Urinary bladder (tissue), 4 donors: Measurements from ENCODE around the gene AKR7A3. TPM values are rescaled to one million over a fixed set of nuclear protein-coding genes. Genes with fewer than 3 reads are reported as not detected.
"Not testable (repeated sequence)": the region's sequence is repeated elsewhere in the genome, so short reads cannot be mapped to it uniquely, and the experiment has no call there.

Source experiments
- DNase-seq: peaks from one replicate; pipeline ENCODE4 v3.0.0-alpha.2; 2015; ENCODE audit errors: extremely low spot score
- H3K27ac ChIP-seq: one replicate; pipeline ENCODE4 v1.5.1; 2013; ENCODE audit warnings: low read depth, mild to moderate bottlenecking, moderate library complexity
- H3K36me3 ChIP-seq: one replicate; pipeline ENCODE4 v1.6.1; 2013; ENCODE audit warnings: mild to moderate bottlenecking, moderate library complexity; ENCODE audit not compliant: insufficient read depth
- H3K4me1 ChIP-seq: one replicate; pipeline ENCODE4 v1.6.1; 2013; ENCODE audit warnings: mild to moderate bottlenecking, moderate library complexity; ENCODE audit not compliant: insufficient read depth
- H3K4me3 ChIP-seq: one replicate; pipeline ENCODE4 v1.5.1; 2013; ENCODE audit warnings: low read depth, low read length
- WGBS: extraction: QIAGEN DNeasy Blood & Tissue Kit; methylation state at CpG from one replicate; pipeline ENCODE4 v1.1.7; 2013; 5-methylcytosine and 5-hydroxymethylcytosine counted together
- polyA plus RNA-seq: library from polyadenylated mRNA; stranded (reverse); fragments of 200-250 nt; gene quantifications from one replicate; pipeline ENCODE4 v1.2.3, GENCODE V29; 2013
- total RNA-seq: library from RNA; depleted of rRNA; stranded (reverse); fragments of >200 nt; gene quantifications from one replicate; pipeline ENCODE4 v1.2.3, GENCODE V29; 2014
- donor health status: healthy with polysubstance abuse.
- donor health status: healthy.

Gene AKR7A3
- total and polyA plus RNA-seq, 2 donors = 0.53 to 0.61 TPM

DNA sequence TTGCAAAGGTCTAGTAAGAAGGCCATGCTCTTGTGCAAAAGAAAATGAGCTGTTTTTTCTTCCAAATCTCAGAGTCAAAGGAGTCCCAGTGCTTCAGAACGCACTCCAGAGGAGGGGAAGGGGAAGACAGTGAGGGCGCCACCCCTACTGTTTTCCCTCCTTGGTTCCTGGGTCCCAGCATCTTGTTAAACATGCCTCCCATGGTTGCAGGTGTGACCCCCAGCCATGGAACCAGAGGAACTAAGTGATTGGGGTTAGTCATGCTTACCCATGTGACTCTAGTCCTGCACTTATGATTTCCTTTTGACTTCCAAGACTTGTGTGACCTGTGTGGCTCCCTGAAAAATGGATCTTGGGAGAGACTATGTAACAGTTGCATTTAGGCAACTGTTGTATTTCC, 6.1 kb upstream of the AKR7A3 start:
- Histone ChIP-seq H3K27ac (no peak overlapping the region), H3K4me1 (no peaks in the 10 kb centered on the region), H3K36me3 (no peaks in the 10 kb centered on the region), H3K4me3 (no peak overlapping the region)
- DNase-seq = no peak
- WGBS = 74% methylated on average over 2 of the region's 2 CpGs

DNA sequence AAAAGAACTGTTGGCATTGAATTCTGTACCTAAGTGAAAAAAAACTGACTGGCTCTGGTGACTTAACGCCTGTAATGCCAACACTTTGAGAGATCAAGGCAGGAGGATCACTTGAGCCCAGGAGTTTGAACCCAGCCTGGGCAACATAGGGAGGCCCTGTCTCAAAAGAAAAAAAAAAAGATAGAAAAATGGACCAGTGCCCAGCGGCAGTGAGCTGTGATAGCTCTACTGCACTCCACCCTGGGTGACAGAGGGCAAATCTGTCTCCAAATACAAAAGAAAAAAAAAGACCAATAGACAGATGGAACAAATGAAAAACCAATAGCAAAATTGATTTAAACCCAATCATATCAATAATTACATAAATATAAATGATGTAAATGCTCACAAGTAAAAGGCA, 674 bp upstream of the AKR7A3 start:
- H3K27ac ChIP-seq = no peak overlapping the region
- 56% methylated on average over 2 of the region's 2 CpGs for WGBS
- H3K36me3 ChIP-seq = no peaks in the 10 kb centered on the region
- H3K4me3 ChIP-seq = no peak overlapping the region
- DNase-seq = no peak
- H3K4me1 ChIP-seq = no peaks in the 10 kb centered on the region

GRCh38 chr1:19287436-19288185, 959 bp downstream of the AKR7A3 start:
- 97% methylated on average over 13 of the region's 13 CpGs for WGBS
- DNase-seq = no peak
- H3K4me3 ChIP-seq = no peak overlapping the region
- H3K27ac ChIP-seq = no peak overlapping the region
- no peaks in the 10 kb centered on the region for H3K36me3 ChIP-seq
- no peaks in the 10 kb centered on the region for H3K4me1 ChIP-seq

DNA sequence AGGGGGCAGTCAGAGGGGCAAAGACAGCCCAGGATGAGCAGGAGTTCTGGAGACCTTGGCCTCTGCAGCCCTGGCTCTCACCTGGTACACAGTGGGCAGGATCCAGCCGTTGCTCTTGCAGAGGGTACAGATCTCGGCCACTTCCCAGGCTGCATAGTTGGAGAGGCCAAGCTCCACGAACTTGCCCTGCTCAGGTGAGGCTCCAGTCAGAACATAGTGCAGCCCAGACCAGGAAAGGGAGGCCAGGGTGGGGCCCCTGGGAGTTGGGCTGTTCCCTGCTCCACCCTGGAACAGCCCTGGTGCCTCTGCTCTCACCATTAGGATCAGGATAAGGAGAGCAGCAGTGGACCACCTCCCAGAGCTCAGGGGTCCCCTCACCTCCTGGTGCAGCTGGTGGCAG, 2.8 kb downstream of the AKR7A3 start:
- H3K27ac ChIP-seq, DNase-seq, H3K36me3 ChIP-seq, H3K4me3 ChIP-seq, H3K4me1 ChIP-seq: not testable (repeated sequence)
- WGBS = 90% methylated on average over 3 of the region's 3 CpGs

DNA sequence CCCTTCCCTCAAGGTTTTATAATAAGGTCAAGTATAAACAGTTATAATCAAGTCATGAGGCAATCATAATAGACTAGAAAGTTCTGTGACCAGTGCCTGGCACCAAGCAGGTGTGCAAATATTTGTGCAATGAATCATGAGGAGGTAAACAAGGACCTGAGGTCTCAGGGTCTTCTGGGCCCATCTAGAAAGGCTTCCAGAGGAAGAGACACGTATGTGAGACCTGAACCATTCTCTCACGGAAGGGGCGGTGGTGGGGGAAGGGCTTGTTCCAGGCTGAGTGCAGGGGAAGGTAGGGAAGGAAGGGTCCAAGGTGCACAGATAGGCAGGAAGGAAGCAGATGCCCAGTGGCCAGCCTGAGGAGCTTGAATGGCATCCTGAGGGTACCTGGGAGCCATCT, 3.2 kb downstream of the AKR7A3 start:
- not testable (repeated sequence) for H3K36me3 ChIP-seq, H3K4me1 ChIP-seq, H3K4me3 ChIP-seq, DNase-seq, H3K27ac ChIP-seq
- 85% methylated on average over 3 of the region's 3 CpGs for WGBS

GRCh38 chr1:19284881-19285280, 3.7 kb downstream of the AKR7A3 start:
- Histone ChIP-seq H3K27ac (no peak overlapping the region), H3K4me1 (no peaks in the 10 kb centered on the region), H3K36me3 (no peaks in the 10 kb centered on the region), H3K4me3 (no peak overlapping the region)
- WGBS = 91% methylated on average over 8 of the region's 8 CpGs
- DNase-seq = no peak

DNA sequence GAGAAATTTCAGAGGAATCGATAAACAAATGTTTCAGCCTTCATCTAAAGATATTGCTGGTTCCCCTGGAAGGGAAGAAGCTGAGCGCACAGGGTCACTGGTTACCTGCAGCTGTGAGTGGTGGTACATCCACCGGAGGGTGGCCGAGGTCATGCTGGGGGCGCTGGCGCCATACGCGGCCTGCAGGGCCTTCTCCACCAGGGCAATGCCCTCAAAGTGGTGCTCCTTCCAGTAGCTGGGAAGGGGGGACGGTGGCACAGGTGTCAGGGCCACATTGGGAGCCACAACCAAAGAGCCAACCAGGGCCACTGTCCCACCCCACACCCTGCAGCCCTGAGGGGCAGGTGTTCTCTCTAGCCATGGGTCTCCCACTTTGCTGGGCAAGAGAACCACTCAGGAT, 4.7 kb downstream of the AKR7A3 start:
- H3K4me1 ChIP-seq = no peaks in the 10 kb centered on the region
- no peak overlapping the region for H3K27ac ChIP-seq
- no peaks in the 10 kb centered on the region for H3K36me3 ChIP-seq
- no peak for DNase-seq
- H3K4me3 ChIP-seq = no peak overlapping the region
- 97% methylated on average over 9 of the region's 9 CpGs for WGBS

DNA sequence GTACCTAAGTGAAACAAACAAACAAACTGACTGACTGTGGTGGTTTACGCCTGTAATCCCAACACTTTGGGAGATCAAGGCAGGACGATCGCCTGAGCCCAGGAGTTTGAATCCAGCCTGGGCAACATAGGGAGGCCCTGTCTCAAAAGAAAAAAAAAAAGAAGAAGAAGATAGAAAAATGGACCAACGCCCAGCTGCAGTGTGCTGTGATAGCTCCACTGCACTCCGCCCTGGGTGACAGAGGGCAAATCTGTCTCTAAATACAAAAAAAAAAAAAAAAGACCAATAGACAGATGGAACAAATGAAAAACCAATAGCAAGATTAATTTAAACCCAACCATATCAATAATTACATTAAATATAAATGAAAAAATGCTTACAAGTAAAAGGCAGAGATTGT, 13.9 kb downstream of the AKR7A3 start:
- 95% methylated on average over 5 of the region's 5 CpGs for WGBS
- H3K4me1 ChIP-seq = no peaks in the 10 kb centered on the region
- no peak overlapping the region for H3K4me3 ChIP-seq
- no peak for DNase-seq
- no peak overlapping the region for H3K27ac ChIP-seq
- no peaks in the 10 kb centered on the region for H3K36me3 ChIP-seq

DNA sequence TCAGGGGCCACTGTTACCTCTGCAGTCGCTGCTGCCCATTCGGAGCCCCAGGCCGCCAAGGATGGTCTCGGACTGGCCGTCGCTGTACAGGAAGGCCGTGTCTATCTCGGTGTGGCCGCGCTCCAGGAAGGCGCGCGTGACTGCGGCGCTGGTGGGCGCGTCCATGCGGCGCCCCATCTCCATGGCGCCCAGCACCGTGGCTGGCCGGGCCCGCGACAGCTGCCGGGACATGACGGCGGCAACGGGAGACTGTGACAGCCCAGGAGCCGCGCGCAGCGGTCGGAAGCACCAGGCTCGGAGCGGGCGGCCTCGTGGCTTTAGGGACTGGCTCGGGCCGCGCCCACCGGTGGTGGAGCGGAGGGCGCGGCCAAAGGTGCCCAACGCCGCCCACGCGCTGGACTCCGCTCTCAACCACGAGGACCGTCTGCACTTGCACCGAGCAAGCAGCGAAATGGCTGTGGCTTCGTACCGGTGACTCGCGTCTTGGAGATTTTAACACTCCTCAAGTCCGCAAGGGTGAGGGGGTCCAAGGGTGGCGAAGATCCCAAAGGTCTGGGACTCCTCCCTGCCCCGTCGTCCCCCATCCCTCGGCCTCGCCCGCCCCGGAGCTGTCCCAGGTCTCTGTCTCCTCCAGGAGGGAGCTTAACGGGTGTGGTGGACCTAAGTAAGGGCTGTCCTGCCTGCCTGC, 14.6 kb downstream of the AKR7A3 start:
- not testable (repeated sequence) for H3K27ac ChIP-seq, H3K36me3 ChIP-seq, H3K4me1 ChIP-seq, DNase-seq, H3K4me3 ChIP-seq
- WGBS = 14% methylated on average over 53 of the region's 66 CpGs

GRCh38 chr1:19273106-19273843, 15.3 kb downstream of the AKR7A3 start:
- H3K36me3 ChIP-seq = no peaks in the 10 kb centered on the region
- 88% methylated on average over 22 of the region's 22 CpGs for WGBS
- no peak overlapping the region for H3K4me3 ChIP-seq
- no peak for DNase-seq
- H3K27ac ChIP-seq = no peak overlapping the region
- H3K4me1 ChIP-seq = no peaks in the 10 kb centered on the region

- Histone ChIP-seq H3K27ac (no peak overlapping the region), H3K36me3 (no peaks in the 10 kb centered on the region), H3K4me3 (no peak overlapping the region), H3K4me1 (no peaks in the 10 kb centered on the region)
- no peak for DNase-seq
Observed at GRCh38 chr1:19272064-19272463, 16.5 kb downstream of the AKR7A3 start.

DNA sequence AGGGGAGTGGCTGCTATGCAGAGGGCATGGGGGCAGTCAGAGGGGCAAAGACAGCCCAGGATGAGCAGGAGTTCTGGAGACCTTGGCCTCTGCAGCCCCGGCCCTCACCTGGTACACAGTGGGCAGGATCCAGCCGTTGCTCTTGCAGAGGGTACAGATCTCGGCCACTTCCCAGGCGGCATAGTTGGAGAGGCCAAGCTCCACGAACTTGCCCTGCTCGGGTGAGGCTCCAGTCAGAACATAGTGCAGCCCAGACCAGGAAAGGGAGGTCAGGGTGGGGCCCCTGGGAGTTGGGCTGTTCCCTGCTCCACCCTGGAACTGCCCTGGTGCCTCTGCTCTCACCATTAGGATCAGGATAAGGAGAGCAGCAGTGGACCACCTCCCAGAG, 18.2 kb downstream of the AKR7A3 start:
- 93% methylated on average over 6 of the region's 6 CpGs for WGBS
- H3K4me3 ChIP-seq, H3K36me3 ChIP-seq, H3K27ac ChIP-seq, DNase-seq, H3K4me1 ChIP-seq: not testable (repeated sequence)

DNA sequence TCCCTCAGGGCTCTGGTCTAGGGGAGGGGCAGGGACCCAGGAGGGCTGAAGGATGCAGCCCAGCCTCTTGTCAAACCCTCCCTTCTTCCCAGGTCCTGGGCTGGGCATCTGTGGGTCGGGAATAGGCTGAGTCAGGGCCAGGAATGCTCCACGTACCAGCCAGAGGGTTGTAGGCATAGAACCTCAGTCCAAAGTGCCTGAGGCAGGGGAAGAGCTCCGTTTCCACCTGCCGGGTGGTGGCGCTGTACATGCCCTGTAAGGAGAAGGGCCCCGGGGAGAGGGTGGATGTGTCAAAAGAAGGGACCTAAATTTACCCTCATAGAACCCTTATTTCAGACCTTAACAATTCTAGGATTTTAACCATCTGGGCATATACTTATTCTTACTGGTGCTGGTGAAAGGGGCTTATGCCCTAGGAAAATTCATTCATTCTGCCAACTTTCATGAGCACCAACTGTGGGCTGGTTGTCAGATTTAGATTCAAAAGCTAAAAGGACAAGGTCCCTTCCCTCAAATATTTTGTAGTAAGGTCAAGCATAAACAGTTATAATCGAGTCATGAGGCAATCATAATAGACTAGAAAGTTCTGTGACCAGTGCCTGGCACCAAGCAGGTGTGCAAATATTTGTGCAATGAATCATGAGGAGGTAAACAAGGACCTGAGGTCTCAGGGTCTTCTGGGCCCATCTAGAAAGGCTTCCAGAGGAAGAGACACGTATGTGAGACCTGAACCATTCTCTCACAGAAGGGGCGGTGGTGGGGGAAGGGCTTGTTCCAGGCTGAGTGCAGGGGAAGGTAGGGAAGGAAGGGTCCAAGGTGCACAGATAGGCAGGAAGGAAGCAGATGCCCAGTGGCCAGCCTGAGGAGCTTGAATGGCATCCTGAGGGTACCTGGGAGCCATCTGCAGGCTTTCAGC, 18.9 kb downstream of the AKR7A3 start:
- H3K4me3 ChIP-seq, H3K4me1 ChIP-seq, DNase-seq, H3K36me3 ChIP-seq, H3K27ac ChIP-seq: not testable (repeated sequence)
- WGBS = 68% methylated on average over 9 of the region's 9 CpGs
